NOMO-1 treated with dmso at 0.1 percent for 144 hours (cell line): ENCODE measurements around the gene AKT2.

ENCODE experiments used
- DNase-seq: peaks from one replicate; lab custom pipeline; 2025; ENCODE audit not compliant: unreplicated experiment; lab: John Stamatoyannopoulos, UW

Gene AKT2

DNA sequence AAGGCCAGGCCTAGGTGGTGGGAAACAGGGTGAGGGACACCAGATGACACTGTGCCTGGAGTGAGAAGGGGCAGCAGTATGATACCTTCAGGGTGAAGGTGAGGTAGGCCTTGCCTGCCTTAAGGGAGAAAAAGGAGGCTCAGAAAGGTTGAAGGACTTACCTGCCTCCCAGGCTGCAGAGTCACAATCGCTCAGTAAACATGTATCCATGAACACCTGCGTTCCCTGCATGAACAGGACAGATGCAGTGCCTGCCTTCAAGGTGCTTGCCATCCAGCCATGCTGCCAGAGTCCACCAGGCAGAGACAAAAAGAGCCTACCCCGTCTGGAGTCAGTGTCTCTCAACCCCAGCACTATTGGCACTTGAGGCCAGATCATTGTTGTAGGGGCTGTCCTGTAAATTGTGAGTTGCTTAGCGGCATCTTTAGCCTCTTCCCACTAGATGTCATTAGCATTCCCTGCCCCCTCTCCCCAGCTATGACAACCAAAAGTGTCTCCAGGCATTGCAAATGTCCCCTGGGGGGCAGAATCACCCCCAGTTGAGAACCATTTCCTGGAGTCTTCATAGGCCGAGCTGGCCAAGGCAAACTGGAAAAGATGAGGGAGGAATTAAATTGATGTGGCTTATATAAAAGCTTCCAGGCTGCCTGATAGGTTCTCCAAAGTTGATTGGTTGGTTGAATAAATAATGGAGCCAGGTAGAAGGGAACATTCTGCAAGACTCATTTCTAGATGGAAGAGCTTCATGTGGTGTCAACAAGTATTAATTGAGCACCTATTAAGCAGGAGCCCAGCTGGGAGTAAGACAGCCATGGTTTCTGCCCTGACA lies 92.2 kb downstream of the AKT2 start:
- DNase-seq, result no peak

DNA sequence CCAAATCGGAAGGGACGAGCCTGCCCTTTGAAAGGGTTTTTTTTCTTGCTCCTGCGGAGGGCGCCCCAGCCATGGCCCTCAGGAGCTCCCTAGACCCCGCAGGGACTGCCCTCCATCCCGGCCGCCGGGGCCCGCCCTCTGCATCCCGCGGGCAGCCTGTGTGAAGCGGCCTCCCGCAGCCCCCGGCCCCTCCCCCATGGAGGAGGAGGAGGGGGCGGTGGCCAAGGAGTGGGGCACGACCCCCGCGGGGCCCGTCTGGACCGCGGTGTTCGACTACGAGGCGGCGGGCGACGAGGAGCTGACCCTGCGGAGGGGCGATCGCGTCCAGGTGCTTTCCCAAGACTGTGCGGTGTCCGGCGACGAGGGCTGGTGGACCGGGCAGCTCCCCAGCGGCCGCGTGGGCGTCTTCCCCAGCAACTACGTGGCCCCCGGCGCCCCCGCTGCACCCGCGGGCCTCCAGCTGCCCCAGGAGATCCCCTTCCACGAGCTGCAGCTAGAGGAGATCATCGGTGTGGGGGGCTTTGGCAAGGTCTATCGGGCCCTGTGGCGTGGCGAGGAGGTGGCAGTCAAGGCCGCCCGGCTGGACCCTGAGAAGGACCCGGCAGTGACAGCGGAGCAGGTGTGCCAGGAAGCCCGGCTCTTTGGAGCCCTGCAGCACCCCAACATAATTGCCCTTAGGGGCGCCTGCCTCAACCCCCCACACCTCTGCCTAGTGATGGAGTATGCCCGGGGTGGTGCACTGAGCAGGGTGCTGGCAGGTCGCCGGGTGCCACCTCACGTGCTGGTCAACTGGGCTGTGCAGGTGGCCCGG lies 93.1 kb downstream of the AKT2 start:
- no peak for DNase-seq

DNA sequence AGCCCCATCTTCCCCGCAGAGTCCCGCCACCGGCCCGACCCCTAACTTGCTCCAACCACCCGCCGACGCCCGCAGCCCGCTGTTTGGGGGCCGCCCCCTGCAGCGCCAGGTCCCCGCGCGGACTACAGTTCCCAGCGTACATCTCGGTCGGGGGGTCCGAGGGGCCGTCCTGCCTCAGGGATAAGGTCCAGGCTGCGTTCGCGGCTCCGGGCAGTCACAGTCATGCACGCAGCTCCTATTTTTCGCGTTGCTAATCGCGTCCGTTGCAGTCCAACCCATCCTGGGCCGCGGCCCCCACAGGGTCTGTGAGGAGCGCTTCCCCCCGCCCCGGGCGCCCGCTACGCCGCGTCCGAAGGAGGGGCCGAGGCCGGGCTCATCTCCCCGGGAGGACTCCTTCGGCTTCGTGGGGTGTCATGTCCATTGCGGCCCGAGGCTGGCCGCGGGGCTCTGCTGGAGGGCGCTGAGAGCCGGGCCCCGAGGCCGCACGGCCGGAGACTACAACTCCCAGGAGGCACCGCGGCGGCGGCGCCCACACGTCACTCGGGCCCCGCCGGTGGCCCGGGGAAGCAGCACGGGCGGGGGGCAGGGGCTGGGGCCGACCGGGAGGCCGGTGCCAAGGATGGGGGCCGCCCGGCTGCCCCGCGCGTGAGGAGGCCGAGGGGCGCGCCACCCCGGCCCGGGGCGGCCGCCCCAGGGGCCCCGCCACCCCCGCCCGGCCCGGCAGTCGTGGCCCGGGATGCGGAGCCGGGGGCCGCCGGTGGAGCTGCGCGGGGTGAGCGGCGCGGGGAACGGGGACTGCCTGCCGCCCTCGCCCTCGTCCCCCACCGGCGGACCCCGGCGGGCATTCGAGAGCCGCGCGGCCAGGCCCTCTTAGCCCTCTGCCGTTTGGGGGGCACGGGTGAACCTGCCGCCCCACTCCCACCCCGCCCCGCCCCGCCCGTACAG lies 94.0 kb downstream of the AKT2 start, which contains the start of gene MAP3K10:
TSS of gene MAP3K10 (plus strand) at position 536 of the 945 bp plus-strand sequence. CDS start 606 bp downstream, outside the sequence.
- peak; percentile 39 for DNase-seq

DNA sequence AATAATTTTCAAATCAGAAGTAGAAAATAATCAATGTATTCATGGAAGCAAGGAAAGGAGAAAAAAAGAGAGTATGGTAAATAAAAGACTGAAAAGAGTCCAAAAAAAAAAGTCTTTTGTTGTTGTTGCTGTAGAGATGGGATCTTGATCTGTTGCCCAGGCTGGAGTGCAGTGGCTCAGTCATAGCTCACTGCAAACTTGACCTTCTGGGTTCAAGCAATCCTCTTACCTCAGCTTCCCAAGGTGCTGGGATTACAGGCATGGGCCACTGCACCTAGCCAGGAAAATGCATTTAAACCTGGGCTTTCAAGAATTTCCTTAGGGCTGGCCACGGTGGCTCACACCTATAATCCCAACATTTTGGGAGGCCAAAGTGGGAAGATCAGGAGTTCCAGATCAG lies 100.9 kb downstream of the AKT2 start:
- DNase-seq, result no peak
